A549 (cell line): Measurements from ENCODE around the gene MRPL36. TPM values are rescaled to one million over a fixed set of nuclear protein-coding genes. Genes with fewer than 3 reads are reported as not detected.

Experiments used
- ATAC-seq, 2 experiments: fragments of 200-7000 bp in 1 of 2; fragments of >200 bp in 1 of 2; cut with Nextera tagmentation in 1 of 2; cut with Tn5 transposase in 1 of 2; 3 replicates each; pipeline versions ENCODE4 v1.8.0 to v1.9.1; 2018 to 2020; ENCODE audit warnings: mild to moderate bottlenecking in 1 of 2, moderate library complexity in 1 of 2
- CTCF ChIA-PET: fragments of 300-600 bp; sonication (Branson Sonifier 250); formaldehyde crosslinking; extraction: SDS; loops from one replicate; lab custom pipeline; 2021; ENCODE audit warnings: antibody characterized with exemption, inconsistent platforms; lab: Yijun Ruan, JAX
- POLR2A ChIA-PET: fragments of 350-600 bp; formaldehyde crosslinking; extraction: SDS; loops from one replicate; lab custom pipeline; 2021; ENCODE audit warnings: antibody characterized with exemption, inconsistent platforms; lab: Yijun Ruan, JAX
- DNase-seq, 2 experiments: peaks; one replicate each; pipeline versions ENCODE4 v3.0.0 to v3.0.0-alpha.2; 2011 to 2016; ENCODE audit warnings: low read depth in 1 of 2, low spot score in 1 of 2
- FAIRE-seq: peaks from 2 replicates; lab custom pipeline; 2011; peaks lifted over from hg19 to GRCh38; lab: Jason Lieb, UNC
- H3K27ac ChIP-seq, 2 experiments: fragments of >200 bp; sonication (Bioruptor Twin); formaldehyde crosslinking; 3 replicates each; pipeline ENCODE4 v1.5.1; 2016 to 2017
- H3K4me1 ChIP-seq: fragments of >200 bp; sonication (Bioruptor Twin); formaldehyde crosslinking; 3 replicates; pipeline ENCODE4 v1.6.1; 2016
- H3K4me2 ChIP-seq: fragments of >200 bp; sonication (Bioruptor Twin); formaldehyde crosslinking; 3 replicates; pipeline ENCODE4 v1.6.1; 2016
- H3K4me3 ChIP-seq: fragments of >200 bp; sonication (Bioruptor Twin); formaldehyde crosslinking; 3 replicates; pipeline ENCODE4 v1.5.1; 2016
- H3K9me3 ChIP-seq: fragments of >200 bp; sonication (Bioruptor Twin); formaldehyde crosslinking; 3 replicates; pipeline ENCODE4 v1.6.1; 2016
- CBX8 ChIP-seq: fragments of 200-600 bp; sonication (generic); IDR thresholded peaks from 2 replicates; pipeline ENCODE4 v1.6.1; 2016
- CHD4 ChIP-seq: fragments of 200-600 bp; sonication (generic); IDR thresholded peaks from 2 replicates; pipeline ENCODE4 v1.6.1; 2016; ENCODE audit warnings: antibody characterized with exemption, mild to moderate bottlenecking, borderline replicate concordance
- EP300 ChIP-seq, 2 experiments: fragments of >200 bp; sonication (Bioruptor Twin); formaldehyde crosslinking; IDR thresholded peaks; 2 replicates in 1 of 2; 3 replicates in 1 of 2; pipeline ENCODE4 v1.6.1; 2016 to 2017
- ESRRA ChIP-seq: fragments of 150-350 bp; IDR thresholded peaks from 2 replicates; pipeline ENCODE4 v1.6.1; 2014; ENCODE audit warnings: mild to moderate bottlenecking, low read length, borderline replicate concordance
- FOXS1 ChIP-seq: fragments of 250-450 bp; sonication (Bioruptor Pico); IDR thresholded peaks from 2 replicates; pipeline ENCODE4 v1.5.0; 2020; ENCODE audit warnings: mild to moderate bottlenecking, moderate library complexity
- GATA3 ChIP-seq: IDR thresholded peaks from 2 replicates; pipeline ENCODE4 v1.6.1; 2012; ENCODE audit warnings: borderline replicate concordance
- HEYL ChIP-seq: fragments of 250-450 bp; sonication (Bioruptor Pico); IDR thresholded peaks from 2 replicates; pipeline ENCODE4 v1.8.0; 2021; ENCODE audit warnings: mild to moderate bottlenecking, moderate library complexity
- HOXA7 ChIP-seq: fragments of 250-450 bp; sonication (Bioruptor Pico); IDR thresholded peaks from 2 replicates; pipeline ENCODE4 v1.5.0; 2020; ENCODE audit warnings: mild to moderate bottlenecking, moderate library complexity
- HOXB5 ChIP-seq: fragments of 250-450 bp; sonication (Bioruptor Pico); IDR thresholded peaks from 2 replicates; pipeline ENCODE4 v1.5.0; 2020; ENCODE audit warnings: mild to moderate bottlenecking, moderate library complexity
- JUN ChIP-seq, 2 experiments: fragments of >200 bp; sonication (Bioruptor Twin); formaldehyde crosslinking; IDR thresholded peaks; 2 replicates in 1 of 2; 3 replicates in 1 of 2; pipeline ENCODE4 v1.6.1; 2016 to 2017
- JUNB ChIP-seq: fragments of >200 bp; sonication (Bioruptor Twin); formaldehyde crosslinking; IDR thresholded peaks from 2 replicates; pipeline ENCODE4 v1.6.1; 2016
- KDM1A ChIP-seq: fragments of 200-600 bp; sonication (generic); IDR thresholded peaks from 2 replicates; pipeline ENCODE4 v1.6.1; 2016; ENCODE audit warnings: low read depth, mild to moderate bottlenecking
- MYC ChIP-seq: IDR thresholded peaks from 2 replicates; pipeline ENCODE4 v1.6.1; 2012; ENCODE audit warnings: mild to moderate bottlenecking, inconsistent platforms, low read length, improper control_type of control experiment, borderline replicate concordance
- NFE2L2 ChIP-seq: fragments of 150-350 bp; conservative IDR thresholded peaks from 2 replicates; pipeline ENCODE4 v1.6.1; 2014; ENCODE audit warnings: low read length
- NR3C1 ChIP-seq: fragments of >200 bp; sonication (Bioruptor Twin); formaldehyde crosslinking; IDR thresholded peaks from 3 replicates; pipeline ENCODE4 v1.6.1; 2017
- RAD21 ChIP-seq, 2 experiments: fragments of >200 bp in 1 of 2; sonication (Bioruptor Twin) in 1 of 2; formaldehyde crosslinking in 1 of 2; IDR thresholded peaks in 1 of 2; conservative IDR thresholded peaks in 1 of 2; 2 replicates in 1 of 2; 3 replicates in 1 of 2; pipeline ENCODE4 v1.6.1; 2012 to 2018; ENCODE audit warnings: inconsistent platforms in 1 of 2
- SMC3 ChIP-seq: fragments of >200 bp; sonication (Bioruptor Twin); formaldehyde crosslinking; IDR thresholded peaks from 3 replicates; pipeline ENCODE4 v1.6.1; 2018; ENCODE audit warnings: inconsistent platforms
- SREBF2 ChIP-seq: fragments of 450-650 bp; IDR thresholded peaks from 2 replicates; pipeline ENCODE4 v1.6.1; 2014; ENCODE audit warnings: mild to moderate bottlenecking, moderate library complexity
- ZSCAN20 ChIP-seq: fragments of 250-450 bp; sonication (Bioruptor Pico); IDR thresholded peaks from 2 replicates; pipeline ENCODE4 v1.8.0; 2022; ENCODE audit warnings: mild to moderate bottlenecking, moderate library complexity
- WGBS: methylation state at CpG from one replicate; pipeline ENCODE4 v1.1.6; 2017; ENCODE audit errors: missing lambda C conversion rate; 5-methylcytosine and 5-hydroxymethylcytosine counted together
- polyA plus RNA-seq, 4 experiments: library from polyadenylated mRNA; depleted of rRNA in 3 of 4; stranded (reverse); fragments of >200 nt; fragmentation: RNase III in 1 of 4; extraction: RNeasy Plus Mini Kit Qiagen cat#74134 plus additional on column Dnase treatment in 1 of 4; gene quantifications; 2 replicates in 3 of 4; 3 replicates in 1 of 4; pipeline ENCODE4 v1.2.3, GENCODE V29; 2011 to 2017
- TF ChIP-seq, protein P1 (sequence below): fragments of 250-450 bp; sonication (Bioruptor Pico); IDR thresholded peaks from 2 replicates; pipeline ENCODE4 v1.5.0; 2020; ENCODE audit warnings: low read depth, mild to moderate bottlenecking, moderate library complexity
- TF ChIP-seq, protein P2 (sequence below): fragments of 250-450 bp; sonication (Bioruptor Pico); IDR thresholded peaks from 2 replicates; pipeline ENCODE4 v1.5.0; 2021; ENCODE audit warnings: mild to moderate bottlenecking, moderate library complexity, borderline replicate concordance
- TF ChIP-seq, protein P3 (sequence below): fragments of 450-650 bp; IDR thresholded peaks from 2 replicates; pipeline ENCODE4 v1.6.1; 2014; ENCODE audit warnings: antibody characterized with exemption
- TF ChIP-seq, protein P4 (sequence below): fragments of >200 bp; sonication (Bioruptor Twin); formaldehyde crosslinking; IDR thresholded peaks from 3 replicates; pipeline ENCODE4 v1.5.1; 2016
- TF ChIP-seq, protein P5 (sequence below): fragments of 200-600 bp; sonication (generic); IDR thresholded peaks from 2 replicates; pipeline ENCODE4 v1.6.1; 2016; ENCODE audit warnings: antibody characterized with exemption, mild to moderate bottlenecking, moderate library complexity

The MRPL36 gene
- polyA plus RNA-seq, 2 of the 4 experiments (the other 2 are of a cell fraction), result 114 to 127 TPM

DNA sequence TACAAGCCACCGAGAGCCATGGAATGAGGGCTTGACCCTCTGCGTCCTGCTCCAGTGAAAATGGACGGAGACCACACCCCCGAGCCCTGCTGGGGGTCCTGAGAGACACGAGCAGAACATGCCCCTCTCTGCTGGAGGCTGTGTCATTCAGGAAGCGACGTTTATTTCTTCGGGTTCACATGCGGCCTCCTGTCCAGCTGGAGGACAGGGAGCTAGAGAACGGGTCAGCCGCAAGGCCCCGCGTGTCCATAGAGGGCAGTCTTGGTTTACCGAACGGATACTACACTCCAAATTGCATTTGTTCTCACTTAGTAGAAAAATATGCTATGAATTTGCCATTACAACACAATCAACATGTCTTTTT lies 36.1 kb downstream of the MRPL36 start:
- Histone ChIP-seq H3K4me1 (no peaks in the 10 kb centered on the region), H3K9me3 (no peaks in the 10 kb centered on the region), H3K4me2 (no peak overlapping the region), H3K4me3 (no peak overlapping the region), H3K27ac (no peak overlapping the region)
- ChIA-PET CTCF (interaction anchor here (0.6 to 4.4 kb wide), 19 partner anchors 9 to 468 kb away, joined by 3 to 21 read pairs (median 5); no protein-coding TSS in a partner anchor), POLR2A (interaction anchor here (1.5 kb wide), 1 partner anchor 37 kb away, joined by 3 read pairs; no protein-coding TSS in a partner anchor)
- FAIRE-seq (no peak), DNase-seq (peak; percentile 52 to 72), ATAC-seq (peak; percentile 85 to 93)
- TF ChIP-seq ZSCAN20 (CRISPR knock-in tag) (no peak), RAD21 (conservative IDR thresholded peaks at IDR 0.05 in 1 of 2, IDR thresholded peaks at IDR 0.05 in 1 of 2) (peak; percentile 69 to 81), HOXB5 (no peak), KDM1A (no peak), JUNB (no peak), SMC3 (peak; percentile 33; the same call in 1 of the 3 replicates), GATA3 (no peak), FOXS1 (no peak), CBX8 (no peak), NR3C1 (no peak), ESRRA (no peak)
- TF ChIP-seq, protein P1, sequence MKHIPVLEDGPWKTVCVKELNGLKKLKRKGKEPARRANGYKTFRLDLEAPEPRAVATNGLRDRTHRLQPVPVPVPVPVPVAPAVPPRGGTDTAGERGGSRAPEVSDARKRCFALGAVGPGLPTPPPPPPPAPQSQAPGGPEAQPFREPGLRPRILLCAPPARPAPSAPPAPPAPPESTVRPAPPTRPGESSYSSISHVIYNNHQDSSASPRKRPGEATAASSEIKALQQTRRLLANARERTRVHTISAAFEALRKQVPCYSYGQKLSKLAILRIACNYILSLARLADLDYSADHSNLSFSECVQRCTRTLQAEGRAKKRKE (CRISPR knock-in tag), result no peak
- TF ChIP-seq, protein P2, sequence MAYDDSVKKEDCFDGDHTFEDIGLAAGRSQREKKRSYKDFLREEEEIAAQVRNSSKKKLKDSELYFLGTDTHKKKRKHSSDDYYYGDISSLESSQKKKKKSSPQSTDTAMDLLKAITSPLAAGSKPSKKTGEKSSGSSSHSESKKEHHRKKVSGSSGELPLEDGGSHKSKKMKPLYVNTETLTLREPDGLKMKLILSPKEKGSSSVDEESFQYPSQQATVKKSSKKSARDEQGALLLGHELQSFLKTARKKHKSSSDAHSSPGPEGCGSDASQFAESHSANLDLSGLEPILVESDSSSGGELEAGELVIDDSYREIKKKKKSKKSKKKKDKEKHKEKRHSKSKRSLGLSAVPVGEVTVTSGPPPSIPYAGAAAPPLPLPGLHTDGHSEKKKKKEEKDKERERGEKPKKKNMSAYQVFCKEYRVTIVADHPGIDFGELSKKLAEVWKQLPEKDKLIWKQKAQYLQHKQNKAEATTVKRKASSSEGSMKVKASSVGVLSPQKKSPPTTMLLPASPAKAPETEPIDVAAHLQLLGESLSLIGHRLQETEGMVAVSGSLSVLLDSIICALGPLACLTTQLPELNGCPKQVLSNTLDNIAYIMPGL (CRISPR knock-in tag), result no peak
- TF ChIP-seq, protein P3, sequence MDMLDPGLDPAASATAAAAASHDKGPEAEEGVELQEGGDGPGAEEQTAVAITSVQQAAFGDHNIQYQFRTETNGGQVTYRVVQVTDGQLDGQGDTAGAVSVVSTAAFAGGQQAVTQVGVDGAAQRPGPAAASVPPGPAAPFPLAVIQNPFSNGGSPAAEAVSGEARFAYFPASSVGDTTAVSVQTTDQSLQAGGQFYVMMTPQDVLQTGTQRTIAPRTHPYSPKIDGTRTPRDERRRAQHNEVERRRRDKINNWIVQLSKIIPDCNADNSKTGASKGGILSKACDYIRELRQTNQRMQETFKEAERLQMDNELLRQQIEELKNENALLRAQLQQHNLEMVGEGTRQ, result no peak
- TF ChIP-seq, protein P4, sequence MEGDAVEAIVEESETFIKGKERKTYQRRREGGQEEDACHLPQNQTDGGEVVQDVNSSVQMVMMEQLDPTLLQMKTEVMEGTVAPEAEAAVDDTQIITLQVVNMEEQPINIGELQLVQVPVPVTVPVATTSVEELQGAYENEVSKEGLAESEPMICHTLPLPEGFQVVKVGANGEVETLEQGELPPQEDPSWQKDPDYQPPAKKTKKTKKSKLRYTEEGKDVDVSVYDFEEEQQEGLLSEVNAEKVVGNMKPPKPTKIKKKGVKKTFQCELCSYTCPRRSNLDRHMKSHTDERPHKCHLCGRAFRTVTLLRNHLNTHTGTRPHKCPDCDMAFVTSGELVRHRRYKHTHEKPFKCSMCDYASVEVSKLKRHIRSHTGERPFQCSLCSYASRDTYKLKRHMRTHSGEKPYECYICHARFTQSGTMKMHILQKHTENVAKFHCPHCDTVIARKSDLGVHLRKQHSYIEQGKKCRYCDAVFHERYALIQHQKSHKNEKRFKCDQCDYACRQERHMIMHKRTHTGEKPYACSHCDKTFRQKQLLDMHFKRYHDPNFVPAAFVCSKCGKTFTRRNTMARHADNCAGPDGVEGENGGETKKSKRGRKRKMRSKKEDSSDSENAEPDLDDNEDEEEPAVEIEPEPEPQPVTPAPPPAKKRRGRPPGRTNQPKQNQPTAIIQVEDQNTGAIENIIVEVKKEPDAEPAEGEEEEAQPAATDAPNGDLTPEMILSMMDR, result peak; percentile 61
- WGBS, result 20% methylated on average over 15 of the region's 15 CpGs

DNA sequence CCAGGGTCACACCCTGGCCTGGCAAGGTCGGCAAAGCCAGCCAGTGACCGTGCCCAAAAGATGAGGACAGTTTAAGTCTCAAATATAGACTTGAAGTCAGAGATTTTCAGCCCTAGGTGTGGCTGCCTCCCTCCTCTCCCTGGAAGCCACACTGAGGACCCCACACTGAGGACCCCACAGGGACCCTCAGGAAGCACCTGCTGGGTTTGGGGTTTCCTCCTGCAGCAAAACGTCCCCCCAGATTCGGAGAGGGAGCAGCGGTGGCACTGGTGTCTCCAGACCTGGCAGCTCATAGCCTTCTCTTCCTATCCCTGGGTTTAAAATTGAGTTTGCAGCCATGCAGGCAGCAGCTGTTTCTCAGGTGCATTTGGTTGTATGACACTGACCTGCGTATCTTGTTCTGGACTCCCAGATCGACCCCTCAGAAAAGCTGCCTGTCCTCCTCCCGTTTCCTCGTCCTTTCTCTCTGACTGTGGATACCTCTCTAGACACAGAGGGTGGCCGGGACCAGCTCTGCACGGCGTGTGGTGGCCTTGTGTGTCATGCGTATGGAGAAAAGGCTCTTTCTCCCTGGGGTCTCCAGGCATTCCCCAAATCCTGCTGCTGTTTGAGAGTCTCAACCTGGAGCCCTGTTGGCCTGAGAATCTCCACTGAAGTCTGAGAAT lies 36.6 kb downstream of the MRPL36 start:
- no peaks in the 10 kb centered on the region for H3K9me3 ChIP-seq
- 36% methylated on average over 10 of the region's 13 CpGs for WGBS
- H3K4me3 ChIP-seq, result no peak overlapping the region
- ChIA-PET POLR2A (interaction anchor here (1.5 kb wide), 1 partner anchor 38 kb away, joined by 3 read pairs; no protein-coding TSS in a partner anchor), CTCF (interaction anchor here (0.6 to 4.4 kb wide), 19 partner anchors 8 to 469 kb away, joined by 3 to 21 read pairs (median 5); no protein-coding TSS in a partner anchor)
- DNase-seq (no peak), ATAC-seq (peak in 1 of 2 experiments; percentile 17; a peak in 3 of 6 replicates), FAIRE-seq (no peak)
- H3K27ac ChIP-seq, result no peak overlapping the region
- H3K4me1 ChIP-seq, result no peaks in the 10 kb centered on the region
- H3K4me2 ChIP-seq, result no peak overlapping the region
- TF ChIP-seq MYC (no peak), HOXA7 (CRISPR knock-in tag) (no peak), JUN (IDR thresholded peaks at IDR 0.05) (no peak), CHD4 (no peak), GATA3 (no peak), NFE2L2 (no peak), EP300 (IDR thresholded peaks at IDR 0.05) (no peak), HEYL (no peak), SMC3 (no peak), SREBF2 (no peak)
- TF ChIP-seq, protein P2 (CRISPR knock-in tag), result no peak
- TF ChIP-seq, protein P1 (CRISPR knock-in tag), result no peak
- TF ChIP-seq, protein P5, sequence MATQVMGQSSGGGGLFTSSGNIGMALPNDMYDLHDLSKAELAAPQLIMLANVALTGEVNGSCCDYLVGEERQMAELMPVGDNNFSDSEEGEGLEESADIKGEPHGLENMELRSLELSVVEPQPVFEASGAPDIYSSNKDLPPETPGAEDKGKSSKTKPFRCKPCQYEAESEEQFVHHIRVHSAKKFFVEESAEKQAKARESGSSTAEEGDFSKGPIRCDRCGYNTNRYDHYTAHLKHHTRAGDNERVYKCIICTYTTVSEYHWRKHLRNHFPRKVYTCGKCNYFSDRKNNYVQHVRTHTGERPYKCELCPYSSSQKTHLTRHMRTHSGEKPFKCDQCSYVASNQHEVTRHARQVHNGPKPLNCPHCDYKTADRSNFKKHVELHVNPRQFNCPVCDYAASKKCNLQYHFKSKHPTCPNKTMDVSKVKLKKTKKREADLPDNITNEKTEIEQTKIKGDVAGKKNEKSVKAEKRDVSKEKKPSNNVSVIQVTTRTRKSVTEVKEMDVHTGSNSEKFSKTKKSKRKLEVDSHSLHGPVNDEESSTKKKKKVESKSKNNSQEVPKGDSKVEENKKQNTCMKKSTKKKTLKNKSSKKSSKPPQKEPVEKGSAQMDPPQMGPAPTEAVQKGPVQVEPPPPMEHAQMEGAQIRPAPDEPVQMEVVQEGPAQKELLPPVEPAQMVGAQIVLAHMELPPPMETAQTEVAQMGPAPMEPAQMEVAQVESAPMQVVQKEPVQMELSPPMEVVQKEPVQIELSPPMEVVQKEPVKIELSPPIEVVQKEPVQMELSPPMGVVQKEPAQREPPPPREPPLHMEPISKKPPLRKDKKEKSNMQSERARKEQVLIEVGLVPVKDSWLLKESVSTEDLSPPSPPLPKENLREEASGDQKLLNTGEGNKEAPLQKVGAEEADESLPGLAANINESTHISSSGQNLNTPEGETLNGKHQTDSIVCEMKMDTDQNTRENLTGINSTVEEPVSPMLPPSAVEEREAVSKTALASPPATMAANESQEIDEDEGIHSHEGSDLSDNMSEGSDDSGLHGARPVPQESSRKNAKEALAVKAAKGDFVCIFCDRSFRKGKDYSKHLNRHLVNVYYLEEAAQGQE, result no peak
